Ishikawa (cell line): ENCODE results near the gene MORC1.

Experiments used
- CEBPB ChIP-seq: IDR thresholded peaks from 2 replicates; pipeline ENCODE4 v1.6.1; 2012
- CREB1 ChIP-seq: IDR thresholded peaks from 2 replicates; pipeline ENCODE4 v1.6.1; 2012; ENCODE audit warnings: low read depth
- EGR1 ChIP-seq: IDR thresholded peaks from 2 replicates; pipeline ENCODE4 v1.6.1; 2012
- EP300 ChIP-seq: IDR thresholded peaks from 2 replicates; pipeline ENCODE4 v1.6.1; 2012; ENCODE audit warnings: borderline replicate concordance
- MAX ChIP-seq: IDR thresholded peaks from 2 replicates; pipeline ENCODE4 v1.6.1; 2012
- NFIC ChIP-seq: IDR thresholded peaks from 2 replicates; pipeline ENCODE4 v1.6.1; 2012
- RAD21 ChIP-seq: IDR thresholded peaks from 2 replicates; pipeline ENCODE4 v1.6.1; 2012; ENCODE audit warnings: low read depth
- TAF1 ChIP-seq: IDR thresholded peaks from 2 replicates; pipeline ENCODE4 v1.6.1; 2012; ENCODE audit warnings: low read depth, mild to moderate bottlenecking
- TCF12 ChIP-seq: IDR thresholded peaks from 2 replicates; pipeline ENCODE4 v1.6.1; 2012; ENCODE audit warnings: low read depth
- TEAD4 ChIP-seq: IDR thresholded peaks from 2 replicates; pipeline ENCODE4 v1.6.1; 2012
- YY1 ChIP-seq: IDR thresholded peaks from 2 replicates; pipeline ENCODE4 v1.6.1; 2012; ENCODE audit warnings: low read depth
- ZBTB7A ChIP-seq: IDR thresholded peaks from 2 replicates; pipeline ENCODE4 v1.6.1; 2012; ENCODE audit warnings: low read depth
- TF ChIP-seq, protein P1 (sequence below): IDR thresholded peaks from 2 replicates; pipeline ENCODE4 v1.6.1; 2012; ENCODE audit warnings: low read depth, mild to moderate bottlenecking

The MORC1 gene

GRCh38 chr3:108946292-108947285 lies 171.3 kb downstream of the MORC1 start:
- TF ChIP-seq TEAD4 (no peak), NFIC (no peak), EGR1 (no peak), EP300 (no peak), CREB1 (no peak), TCF12 (no peak), RAD21 (no peak), TAF1 (no peak), MAX (no peak)
- TF ChIP-seq, protein P1, sequence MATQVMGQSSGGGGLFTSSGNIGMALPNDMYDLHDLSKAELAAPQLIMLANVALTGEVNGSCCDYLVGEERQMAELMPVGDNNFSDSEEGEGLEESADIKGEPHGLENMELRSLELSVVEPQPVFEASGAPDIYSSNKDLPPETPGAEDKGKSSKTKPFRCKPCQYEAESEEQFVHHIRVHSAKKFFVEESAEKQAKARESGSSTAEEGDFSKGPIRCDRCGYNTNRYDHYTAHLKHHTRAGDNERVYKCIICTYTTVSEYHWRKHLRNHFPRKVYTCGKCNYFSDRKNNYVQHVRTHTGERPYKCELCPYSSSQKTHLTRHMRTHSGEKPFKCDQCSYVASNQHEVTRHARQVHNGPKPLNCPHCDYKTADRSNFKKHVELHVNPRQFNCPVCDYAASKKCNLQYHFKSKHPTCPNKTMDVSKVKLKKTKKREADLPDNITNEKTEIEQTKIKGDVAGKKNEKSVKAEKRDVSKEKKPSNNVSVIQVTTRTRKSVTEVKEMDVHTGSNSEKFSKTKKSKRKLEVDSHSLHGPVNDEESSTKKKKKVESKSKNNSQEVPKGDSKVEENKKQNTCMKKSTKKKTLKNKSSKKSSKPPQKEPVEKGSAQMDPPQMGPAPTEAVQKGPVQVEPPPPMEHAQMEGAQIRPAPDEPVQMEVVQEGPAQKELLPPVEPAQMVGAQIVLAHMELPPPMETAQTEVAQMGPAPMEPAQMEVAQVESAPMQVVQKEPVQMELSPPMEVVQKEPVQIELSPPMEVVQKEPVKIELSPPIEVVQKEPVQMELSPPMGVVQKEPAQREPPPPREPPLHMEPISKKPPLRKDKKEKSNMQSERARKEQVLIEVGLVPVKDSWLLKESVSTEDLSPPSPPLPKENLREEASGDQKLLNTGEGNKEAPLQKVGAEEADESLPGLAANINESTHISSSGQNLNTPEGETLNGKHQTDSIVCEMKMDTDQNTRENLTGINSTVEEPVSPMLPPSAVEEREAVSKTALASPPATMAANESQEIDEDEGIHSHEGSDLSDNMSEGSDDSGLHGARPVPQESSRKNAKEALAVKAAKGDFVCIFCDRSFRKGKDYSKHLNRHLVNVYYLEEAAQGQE: no peak

DNA sequence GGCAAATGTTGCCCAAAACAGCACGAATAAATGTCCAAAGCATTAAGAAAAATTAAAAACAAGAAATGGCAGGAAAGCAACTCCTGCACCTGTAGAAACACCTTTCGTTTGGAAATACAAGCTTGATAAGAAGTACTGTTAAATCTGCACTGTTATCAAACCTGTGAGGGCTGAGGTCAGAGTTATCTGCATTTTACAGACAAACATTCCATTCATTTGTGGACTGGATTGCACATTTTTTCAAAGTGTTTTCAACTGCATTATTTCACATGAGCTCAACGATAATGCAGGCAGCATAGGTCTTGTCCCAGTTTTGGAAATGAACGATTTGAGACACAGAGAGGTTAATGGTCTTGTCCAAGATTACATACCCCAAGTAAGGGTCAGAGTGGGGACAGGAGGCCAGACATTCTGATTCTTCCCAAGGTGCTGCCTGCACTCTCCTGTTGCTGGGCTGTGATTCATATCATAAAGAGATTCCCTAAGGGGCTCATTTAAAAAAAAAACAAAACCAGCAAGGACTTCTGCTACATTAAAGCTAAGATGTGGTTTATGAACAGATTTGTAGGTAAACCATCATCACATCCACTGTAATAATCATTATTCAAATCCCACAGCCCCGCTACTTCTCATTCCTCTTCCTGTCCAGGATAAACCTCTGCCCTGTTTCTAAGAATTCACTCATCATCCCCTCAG lies 177.2 kb downstream of the MORC1 start:
- TF ChIP-seq, protein P1: no peak
- TF ChIP-seq MAX (no peak), EGR1 (no peak), YY1 (no peak), EP300 (no peak), TCF12 (no peak)

- TF ChIP-seq NFIC: no peak
- no peak for TF ChIP-seq CREB1
- no peak for TF ChIP-seq EGR1
Measured at GRCh38 chr3:108940166-108940565, 177.8 kb downstream of the MORC1 start.

GRCh38 chr3:108936924-108937689 lies 180.8 kb downstream of the MORC1 start:
- no peak for TF ChIP-seq CREB1
- TF ChIP-seq TAF1: no peak
- no peak for TF ChIP-seq ZBTB7A
- no peak for TF ChIP-seq CEBPB
- TF ChIP-seq, protein P1: no peak
- no peak for TF ChIP-seq RAD21
- TF ChIP-seq YY1: no peak
- no peak for TF ChIP-seq TEAD4
- no peak for TF ChIP-seq EP300
- no peak for TF ChIP-seq TCF12

GRCh38 chr3:108931035-108931434 lies 186.9 kb downstream of the MORC1 start:
- TF ChIP-seq, protein P1: no peak
- TF ChIP-seq TEAD4: peak; percentile 24; the same call in 1 of the 2 replicates
